ENCODE data around the gene SIRT5. TPM values are rescaled to one million over a fixed set of nuclear protein-coding genes. Genes with fewer than 3 reads are reported as not detected.

SIRT5 gene
- total RNA-seq, 1 experiment from 2014 or later: 10.9 TPM

- no peak overlapping the region for H3K4me3 ChIP-seq (ENCODE audit: low read length)
- BruUV-seq (replicated peaks): no TSS peak
- H3K27ac ChIP-seq (ENCODE audit: low read length): no peak overlapping the region
- no peak overlapping the region for H3K4me2 ChIP-seq (ENCODE audit: low read length)
- H4K20me1 ChIP-seq (ENCODE audit: low read length): no peaks in the 10 kb centered on the region
- H3K36me3 ChIP-seq (ENCODE audit: low read depth, low read length): no peaks in the 10 kb centered on the region
- intact Hi-C loops (cut with micrococcal nuclease): loop anchor here (5.0 kb wide), 2 partner anchors 52 to 157 kb away; partner anchors contain the start of gene GFOD1
- no peaks in the 10 kb centered on the region for H3F3A ChIP-seq (ENCODE audit: low read length, unreplicated experiment)
- H3K79me2 ChIP-seq (ENCODE audit: low read length): no peaks in the 10 kb centered on the region
- ChIA-PET POLR2A (ENCODE audit: unreplicated experiment) (no interaction called here), CTCF (interaction anchor here (0.6 kb wide), 1 partner anchor 128 kb away, joined by 3 read pairs; no protein-coding TSS in a partner anchor)
- TF ChIP-seq EZH2phosphoT487 (IDR thresholded peaks at IDR 0.05; ENCODE audit: borderline replicate concordance, low read length): no peak
- TF ChIP-seq CTCF (conservative IDR thresholded peaks at IDR 0.05; ENCODE audit: low read depth, low read length): no peak
- no peak for TF ChIP-seq EZH2 (IDR thresholded peaks at IDR 0.05; ENCODE audit: low read length, unreplicated experiment)
- H3K9ac ChIP-seq (ENCODE audit: low read length): no peak overlapping the region
- no peaks in the 10 kb centered on the region for H3K4me1 ChIP-seq (ENCODE audit: insufficient read depth, low read length)
- ATAC-seq (no peak), DNase-seq (no peak)
- no peaks in the 10 kb centered on the region for H3K27me3 ChIP-seq (ENCODE audit: low read length)
- H3K9me3 ChIP-seq (ENCODE audit: low read length): no peaks in the 10 kb centered on the region
- H2AFZ ChIP-seq (ENCODE audit: low read length): no peak overlapping the region
- H3K9me2 ChIP-seq (replicated peaks; ENCODE audit: low read length): no peaks in the 10 kb centered on the region
Measured at GRCh38 chr6:13539572-13539971, 34.8 kb upstream of the SIRT5 start.

DNA sequence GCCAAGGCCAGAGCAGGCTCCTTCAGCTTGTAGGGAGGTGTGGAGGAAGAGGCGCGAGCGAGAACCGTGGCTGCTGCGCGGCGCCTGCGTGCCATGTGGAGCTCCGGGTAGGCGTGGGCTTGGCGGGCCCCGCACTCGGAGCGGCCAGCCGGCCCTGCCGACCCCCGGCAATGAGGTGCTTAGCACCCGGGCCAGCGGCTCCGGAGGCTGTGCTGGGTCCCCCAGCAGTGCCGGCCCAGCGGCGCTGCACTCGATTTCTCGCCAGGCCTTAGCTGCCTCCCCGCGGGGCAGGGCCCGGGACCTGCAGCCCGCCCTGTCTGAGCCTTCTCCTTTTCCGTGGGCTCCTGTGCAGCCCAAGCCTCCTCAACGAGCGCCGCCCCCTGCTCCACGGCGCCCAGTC lies 32.9 kb upstream of the SIRT5 start:
- CTCF ChIA-PET: no interaction called here
- Histone ChIP-seq H3K9me2 (replicated peaks; ENCODE audit: low read length) (no peaks in the 10 kb centered on the region), H3K4me3 (ENCODE audit: low read length) (no peak overlapping the region), H3K79me2 (ENCODE audit: low read length) (no peaks in the 10 kb centered on the region), H3K27ac (ENCODE audit: low read length) (no peak overlapping the region), H3K4me1 (ENCODE audit: insufficient read depth, low read length) (no peaks in the 10 kb centered on the region), H3K9me3 (ENCODE audit: low read length) (no peaks in the 10 kb centered on the region), H2AFZ (ENCODE audit: low read length) (no peak overlapping the region), H4K20me1 (ENCODE audit: low read length) (no peaks in the 10 kb centered on the region), H3K4me2 (ENCODE audit: low read length) (no peak overlapping the region), H3K9ac (ENCODE audit: low read length) (no peak overlapping the region), H3F3A (ENCODE audit: low read length, unreplicated experiment) (no peaks in the 10 kb centered on the region), H3K27me3 (ENCODE audit: low read length) (no peaks in the 10 kb centered on the region), H3K36me3 (ENCODE audit: low read depth, low read length) (no peaks in the 10 kb centered on the region)
- POLR2A ChIA-PET (ENCODE audit: unreplicated experiment): no interaction called here
- no peak for DNase-seq
- intact Hi-C loops (cut with micrococcal nuclease): no loop called here
- no TSS peak for BruUV-seq (replicated peaks)
- no peak for ATAC-seq
- TF ChIP-seq EZH2 (IDR thresholded peaks at IDR 0.05; ENCODE audit: low read length, unreplicated experiment) (no peak), CTCF (conservative IDR thresholded peaks at IDR 0.05; ENCODE audit: low read depth, low read length) (no peak), EZH2phosphoT487 (IDR thresholded peaks at IDR 0.05; ENCODE audit: borderline replicate concordance, low read length) (no peak)

DNA sequence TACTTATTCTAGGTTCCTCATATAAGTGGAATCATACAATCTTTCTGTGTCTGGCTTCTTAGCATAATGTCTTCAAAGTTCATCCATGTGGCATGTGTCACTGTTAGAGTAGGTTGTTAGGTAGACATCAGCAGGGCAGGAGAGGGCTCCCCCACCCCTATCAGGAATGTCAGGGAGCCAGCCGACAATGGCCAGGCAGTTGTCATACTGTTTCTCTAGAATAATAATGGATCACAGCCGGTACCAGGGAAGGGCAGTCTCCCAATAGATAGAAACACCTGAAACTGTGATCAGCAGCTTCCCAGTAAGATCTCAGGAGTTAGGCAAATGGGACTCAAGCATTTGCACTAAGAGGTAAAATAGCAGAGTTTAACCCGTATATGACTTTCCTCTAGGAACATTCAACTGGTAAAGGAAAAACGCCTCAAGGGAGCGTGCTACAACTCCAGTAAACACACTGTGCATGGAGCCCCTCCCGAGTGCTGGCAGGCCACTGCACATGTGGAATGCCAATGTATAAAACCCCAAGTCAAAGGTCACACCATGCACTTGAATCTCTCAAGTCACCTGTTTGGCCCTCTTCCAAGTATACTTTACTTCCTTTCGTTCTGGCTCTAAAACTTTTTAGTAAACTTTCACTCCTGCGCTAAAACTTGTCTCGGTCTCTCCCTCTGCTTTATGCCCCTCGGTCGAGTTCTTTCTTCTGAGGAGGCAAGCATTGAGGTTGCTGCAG lies 29.8 kb upstream of the SIRT5 start:
- POLR2A ChIA-PET (ENCODE audit: unreplicated experiment): no interaction called here
- Histone ChIP-seq H3K4me3 (ENCODE audit: low read length) (no peak overlapping the region), H4K20me1 (ENCODE audit: low read length) (no peaks in the 10 kb centered on the region), H3K79me2 (ENCODE audit: low read length) (no peaks in the 10 kb centered on the region), H3F3A (ENCODE audit: low read length, unreplicated experiment) (no peaks in the 10 kb centered on the region), H3K9ac (ENCODE audit: low read length) (no peak overlapping the region), H3K9me2 (replicated peaks; ENCODE audit: low read length) (no peaks in the 10 kb centered on the region), H3K4me2 (ENCODE audit: low read length) (no peak overlapping the region), H3K27me3 (ENCODE audit: low read length) (no peaks in the 10 kb centered on the region), H3K4me1 (ENCODE audit: insufficient read depth, low read length) (no peaks in the 10 kb centered on the region), H3K36me3 (ENCODE audit: low read depth, low read length) (no peaks in the 10 kb centered on the region), H2AFZ (ENCODE audit: low read length) (no peak overlapping the region), H3K9me3 (ENCODE audit: low read length) (no peaks in the 10 kb centered on the region), H3K27ac (ENCODE audit: low read length) (no peak overlapping the region)
- intact Hi-C loops (cut with micrococcal nuclease): no loop called here
- DNase-seq (no peak), ATAC-seq (no peak)
- BruUV-seq (replicated peaks): no TSS peak
- TF ChIP-seq CTCF (conservative IDR thresholded peaks at IDR 0.05; ENCODE audit: low read depth, low read length) (no peak), EZH2phosphoT487 (IDR thresholded peaks at IDR 0.05; ENCODE audit: borderline replicate concordance, low read length) (no peak), EZH2 (IDR thresholded peaks at IDR 0.05; ENCODE audit: low read length, unreplicated experiment) (no peak)
- CTCF ChIA-PET: no interaction called here

All from PC-3 (cell line).